HTERT RPE-1 (cell line): Measurements from ENCODE around the gene DCLK2.

ENCODE experiments used
- in situ Hi-C: fragments of 300-500 bp; cut with MboI; formaldehyde crosslinking; loops from 4 replicates; pipeline ENCODE4 v1.14.3; 2020; ENCODE audit warnings: low sequenced_read_pairs

Gene DCLK2

DNA sequence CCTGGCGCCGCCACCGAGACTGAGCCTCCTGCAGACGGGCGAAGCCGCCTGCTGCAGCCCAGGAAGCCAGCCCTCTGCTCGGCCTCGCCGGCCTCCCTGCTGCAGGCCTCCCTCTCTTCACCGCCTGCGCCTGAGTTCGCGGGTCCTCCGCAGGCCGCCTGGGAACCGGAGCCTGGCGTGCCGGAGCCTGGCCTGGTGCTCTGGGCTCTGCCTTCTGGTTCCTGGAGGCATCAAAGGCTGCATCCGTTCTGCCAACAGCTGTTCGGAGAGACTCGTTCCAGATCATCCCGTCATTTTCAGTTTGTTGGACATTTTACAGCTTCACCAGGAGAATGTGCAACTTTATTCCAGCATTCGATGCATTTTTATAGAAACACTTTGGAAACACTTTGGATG is 178.0 kb downstream of the DCLK2 start:
- in situ Hi-C loops = no loop called here

DNA sequence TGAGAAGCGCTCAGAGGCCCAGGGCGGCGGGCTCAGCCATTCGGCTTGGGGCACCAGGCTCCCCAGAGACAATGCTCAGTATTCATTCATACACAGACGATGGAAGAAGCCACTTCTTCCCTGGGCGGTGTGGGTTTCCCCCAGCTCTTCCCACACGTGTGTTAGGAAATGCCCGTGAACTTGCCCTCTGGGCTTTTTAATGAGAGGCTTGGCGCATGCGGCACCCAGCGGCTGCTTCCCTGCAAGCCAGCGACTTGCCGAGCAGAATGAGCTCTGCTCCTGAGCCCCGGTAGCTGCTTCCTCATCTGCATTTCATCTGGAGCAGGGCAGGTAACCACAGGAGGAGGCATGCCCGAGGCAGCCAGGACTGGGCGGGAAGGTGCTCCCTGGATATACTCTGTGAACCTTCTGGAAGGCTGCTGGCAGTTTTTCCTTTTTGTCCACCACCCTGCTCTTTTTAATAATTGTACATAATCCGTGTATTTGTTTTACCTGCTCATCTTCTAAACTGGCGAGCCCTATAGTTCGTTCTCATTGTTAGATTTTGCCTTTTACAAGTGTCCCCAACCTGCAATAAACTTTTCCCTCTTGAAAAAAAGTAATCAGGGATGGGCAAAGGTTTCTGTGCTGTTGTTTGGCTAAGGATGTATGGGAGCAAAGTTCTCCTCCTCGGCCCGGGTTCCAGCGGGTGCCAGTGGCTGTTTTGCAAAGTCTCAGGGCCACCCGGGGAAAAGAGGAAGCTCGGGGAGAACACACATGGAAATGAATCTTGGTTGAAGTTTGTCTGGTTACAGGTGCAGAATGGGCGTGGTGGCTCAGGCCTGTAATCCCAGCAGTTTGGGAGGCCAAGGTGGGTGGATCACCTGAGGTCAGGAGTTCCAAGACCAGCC is 178.8 kb downstream of the DCLK2 start:
- in situ Hi-C loops = no loop called here

DNA sequence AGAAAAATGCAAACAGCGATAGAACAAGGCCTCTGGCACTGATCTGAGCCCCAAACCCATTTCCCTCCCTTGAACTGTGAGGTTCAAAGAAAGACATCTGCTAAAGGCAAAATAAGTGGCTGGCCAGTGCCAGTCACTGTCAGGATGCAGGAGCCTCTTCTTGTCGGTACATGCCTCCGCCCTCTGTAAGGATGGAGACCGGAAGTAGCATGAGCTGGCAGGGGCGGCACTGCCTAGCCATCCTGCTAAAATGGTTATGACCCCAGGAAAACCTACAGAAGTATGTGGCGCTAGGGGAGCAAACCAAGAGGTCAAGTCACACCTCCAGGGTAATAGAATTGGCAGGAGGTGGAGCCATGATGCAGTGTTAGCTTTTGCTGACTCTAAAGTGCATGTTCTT is 180.3 kb downstream of the DCLK2 start:
- in situ Hi-C loops = no loop called here

DNA sequence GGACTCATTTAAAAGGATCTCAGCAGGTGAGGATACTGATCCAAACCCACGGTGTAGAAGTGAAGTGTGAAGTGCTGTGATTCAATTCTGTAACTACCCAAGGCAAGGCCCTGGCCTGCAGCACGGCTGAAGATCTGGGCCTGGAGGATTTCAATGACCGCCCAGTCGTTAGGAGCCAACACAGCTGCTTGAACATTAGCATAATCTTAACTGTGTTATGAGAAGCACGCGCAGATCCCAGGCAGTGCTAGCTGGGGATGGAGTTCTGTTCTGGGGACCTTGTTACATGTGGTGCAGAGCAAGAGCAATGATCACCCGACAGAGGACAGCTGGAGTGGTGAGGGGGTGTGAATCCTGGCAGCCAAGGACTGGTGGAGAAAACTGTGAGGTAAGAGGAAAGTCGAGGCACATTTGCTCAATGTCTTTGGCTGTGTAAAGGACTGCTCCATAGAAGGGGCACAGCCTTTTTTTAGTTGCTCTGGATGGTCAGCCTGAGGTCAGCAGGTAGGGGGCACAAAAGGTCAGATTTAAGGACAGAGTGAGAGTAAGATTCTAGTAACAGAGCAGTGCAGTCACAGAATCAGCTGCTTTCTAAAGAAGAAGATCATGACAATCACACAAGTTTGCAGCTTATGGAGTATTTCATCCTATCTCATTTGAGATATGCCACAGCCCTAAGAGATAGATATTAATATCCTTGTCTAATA is 181.8 kb downstream of the DCLK2 start:
- in situ Hi-C loops = no loop called here

DNA sequence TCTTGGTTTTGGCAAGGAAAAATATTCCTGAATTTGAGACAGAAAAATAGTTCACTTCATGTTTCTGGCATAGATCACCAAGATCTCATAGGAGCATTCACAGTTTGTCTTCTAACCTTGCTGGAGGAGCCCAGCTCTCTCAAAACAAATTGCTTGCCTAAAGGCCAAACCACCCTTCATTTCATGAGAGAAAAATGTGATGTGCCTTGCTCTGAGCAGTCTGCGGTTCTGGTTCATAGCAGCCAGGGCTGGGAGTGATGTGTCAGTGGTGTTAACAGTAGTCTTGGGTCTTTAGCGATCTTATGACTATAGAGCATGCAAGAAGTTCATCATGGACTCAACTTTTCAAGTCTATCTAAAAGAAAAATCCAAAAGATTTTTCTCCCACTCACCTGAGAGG is 183.3 kb downstream of the DCLK2 start:
- in situ Hi-C loops = no loop called here

DNA sequence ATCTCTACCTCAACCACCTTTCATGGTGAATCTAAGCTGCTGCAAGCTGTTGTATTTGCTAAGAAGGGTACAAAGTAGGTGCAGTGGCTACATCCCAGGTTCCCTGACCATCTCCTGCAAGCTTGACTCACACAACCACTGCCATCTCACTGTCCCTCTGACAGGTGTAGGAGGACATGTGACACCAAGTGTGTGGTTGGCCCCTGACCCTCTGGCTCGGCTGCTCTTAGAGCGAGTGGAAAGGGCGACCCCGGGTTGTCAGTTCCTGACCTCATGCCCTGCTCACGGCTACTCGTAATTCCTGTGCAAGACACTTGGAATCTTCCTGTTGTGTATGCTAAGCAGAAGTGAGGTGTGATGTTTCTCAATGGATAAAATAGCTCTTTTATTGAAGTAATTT is 184.4 kb downstream of the DCLK2 start:
- in situ Hi-C loops = no loop called here

DNA sequence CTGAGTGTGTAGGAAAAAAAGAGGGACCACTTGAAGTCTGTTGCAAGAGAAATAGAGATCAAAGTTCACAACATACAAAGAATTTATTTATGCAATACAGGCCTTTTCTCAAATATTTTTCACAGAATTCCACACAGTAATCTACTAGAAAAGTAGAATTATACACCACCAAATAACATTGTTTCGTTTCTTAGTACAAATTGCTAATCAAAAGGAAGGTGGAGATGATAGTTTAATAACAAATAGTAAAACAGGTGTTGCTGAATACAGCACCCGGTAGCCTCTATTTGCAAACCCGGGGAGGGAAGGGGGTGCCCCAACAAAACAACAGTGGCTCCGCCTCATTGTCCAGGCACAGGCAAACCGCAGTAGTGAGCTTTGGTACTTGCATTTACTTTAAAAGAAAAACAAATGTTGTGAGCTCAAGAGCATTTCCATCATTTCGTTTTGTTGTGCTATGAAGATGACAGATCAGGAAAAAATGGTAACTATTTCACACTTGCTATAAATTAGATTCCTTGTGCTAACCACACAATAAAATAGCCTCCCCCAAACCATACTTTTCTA is 186.4 kb downstream of the DCLK2 start:
- in situ Hi-C loops = no loop called here

DNA sequence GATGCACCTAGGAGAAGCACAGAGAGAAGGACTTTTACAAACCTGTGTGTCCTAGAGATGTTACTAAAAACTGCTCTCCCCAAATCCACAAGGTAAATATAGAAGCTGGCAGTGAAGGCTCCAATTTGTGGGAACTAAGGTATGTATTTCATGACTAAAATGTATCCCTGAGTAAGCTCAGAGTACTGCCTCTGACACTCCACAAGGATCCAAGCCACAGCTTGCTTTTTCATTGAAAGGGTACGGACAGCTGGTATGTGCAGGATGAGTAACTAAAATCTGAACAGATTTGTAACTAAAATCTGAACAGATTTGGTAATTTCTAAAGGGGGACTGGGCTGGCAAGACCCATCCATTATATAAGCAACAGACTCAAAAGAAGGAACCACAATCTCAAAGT is 187.6 kb downstream of the DCLK2 start:
- in situ Hi-C loops = no loop called here

DNA sequence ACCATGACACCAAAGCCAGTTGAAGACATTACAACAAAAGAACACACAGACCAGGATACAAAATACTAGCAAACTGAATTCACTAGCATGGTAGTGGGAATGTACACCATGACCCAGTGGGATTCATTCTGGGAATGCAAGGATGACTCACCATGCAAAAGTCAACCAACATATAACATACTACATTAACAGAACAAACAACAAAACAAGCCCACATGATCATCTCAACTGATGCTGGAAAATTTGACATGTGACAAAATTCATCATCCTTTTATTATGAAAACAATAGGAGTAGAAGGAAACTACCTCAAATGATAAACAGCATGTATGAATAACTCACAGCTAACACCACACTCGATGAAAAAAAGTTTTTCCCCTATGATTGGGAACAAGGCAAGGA is 190.2 kb downstream of the DCLK2 start:
- in situ Hi-C loops = no loop called here

DNA sequence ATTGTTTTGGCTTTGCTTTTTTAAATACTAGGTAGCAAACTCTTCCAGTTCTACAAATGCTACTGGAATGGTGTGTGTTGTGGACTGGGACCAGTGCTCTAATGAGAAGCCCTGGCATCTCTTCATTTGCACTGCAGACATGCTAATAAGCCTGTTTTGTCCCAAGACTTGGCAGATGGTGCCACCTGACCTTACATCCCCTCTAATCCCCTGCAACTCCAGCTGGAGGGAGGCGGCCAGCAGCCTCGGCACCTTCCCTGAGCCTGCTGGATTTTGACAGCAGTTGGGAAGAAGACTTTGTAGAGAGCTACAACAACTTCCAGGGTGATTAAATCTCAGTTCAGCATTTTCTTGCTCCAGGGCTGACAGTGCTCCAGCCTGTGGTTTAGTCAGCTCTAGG is 200.0 kb downstream of the DCLK2 start:
- in situ Hi-C loops = no loop called here

DNA sequence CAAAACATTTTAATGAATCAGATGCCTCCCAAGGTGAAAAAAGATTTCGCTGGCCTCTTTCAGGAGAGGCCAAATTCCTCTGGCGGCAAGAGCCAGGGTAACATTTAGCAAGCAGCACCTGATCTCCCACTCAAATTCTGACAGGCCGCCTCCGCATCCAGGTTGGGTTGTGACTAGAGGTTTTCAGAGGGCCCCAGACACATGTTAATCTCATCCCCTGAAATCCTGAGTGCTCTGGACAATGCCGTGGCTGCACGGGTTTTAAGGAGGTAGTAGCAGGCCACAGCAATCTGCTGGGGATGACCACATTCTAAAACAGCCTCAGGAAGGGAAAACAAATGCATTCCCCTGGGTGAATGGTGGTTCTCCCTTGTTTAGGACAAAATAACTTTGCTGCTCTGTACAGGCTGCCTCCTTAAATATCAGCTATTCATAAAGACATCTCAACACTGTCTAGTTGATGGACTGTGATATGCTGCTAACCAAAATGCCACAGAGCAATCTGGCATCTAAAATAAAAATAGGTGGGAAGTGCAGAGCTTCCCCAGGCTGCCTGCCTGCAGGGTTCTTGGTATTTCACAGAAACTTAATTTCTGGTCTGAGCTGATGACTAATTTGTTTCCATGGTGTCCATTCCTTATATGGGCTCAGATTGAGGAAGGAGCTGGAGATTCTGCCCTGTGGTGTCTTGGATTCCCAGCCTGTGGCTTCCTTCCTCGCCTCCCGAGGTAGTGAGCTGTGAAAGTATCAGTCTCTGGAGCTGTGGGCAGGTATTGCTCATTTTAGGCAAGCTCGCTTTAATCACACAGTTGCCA is 202.0 kb downstream of the DCLK2 start:
- in situ Hi-C loops = no loop called here

DNA sequence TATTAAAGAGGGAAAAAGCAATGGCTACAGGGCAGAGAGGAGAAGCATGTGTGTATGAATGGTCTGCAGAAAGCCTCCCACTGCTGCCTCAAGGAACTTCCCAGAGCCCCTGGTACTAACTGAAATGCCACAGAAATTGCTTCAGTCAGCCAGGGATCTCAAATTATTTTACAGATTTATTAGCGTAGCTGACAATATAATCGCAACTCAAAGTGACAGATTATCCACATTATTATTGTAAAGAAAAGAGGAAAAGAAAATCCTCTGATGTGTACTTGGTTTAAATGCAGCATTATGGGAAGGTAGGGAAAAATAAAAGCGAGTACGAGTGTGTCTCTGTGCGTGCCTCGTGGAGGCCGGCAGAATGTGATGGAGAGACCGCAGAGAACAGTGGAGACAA is 202.7 kb downstream of the DCLK2 start:
- in situ Hi-C loops = no loop called here

DNA sequence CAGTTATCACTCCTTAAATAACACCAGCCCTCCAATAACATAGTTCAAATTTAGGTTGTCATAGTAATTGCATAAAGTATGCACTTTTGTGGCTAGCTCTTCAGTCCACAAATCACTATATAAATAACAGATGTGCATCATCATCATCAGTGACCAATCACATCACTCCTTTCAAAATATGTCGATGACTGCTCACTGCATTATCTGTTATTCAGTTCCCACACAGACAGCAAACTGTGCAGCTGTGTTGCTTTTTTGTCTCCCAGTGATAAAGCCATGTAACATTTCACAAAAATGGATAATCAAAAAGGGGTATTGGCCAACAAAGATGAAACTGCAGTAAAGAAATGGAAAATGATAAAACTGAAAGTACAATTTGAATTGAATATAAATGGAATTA is 205.4 kb downstream of the DCLK2 start:
- in situ Hi-C loops = no loop called here

DNA sequence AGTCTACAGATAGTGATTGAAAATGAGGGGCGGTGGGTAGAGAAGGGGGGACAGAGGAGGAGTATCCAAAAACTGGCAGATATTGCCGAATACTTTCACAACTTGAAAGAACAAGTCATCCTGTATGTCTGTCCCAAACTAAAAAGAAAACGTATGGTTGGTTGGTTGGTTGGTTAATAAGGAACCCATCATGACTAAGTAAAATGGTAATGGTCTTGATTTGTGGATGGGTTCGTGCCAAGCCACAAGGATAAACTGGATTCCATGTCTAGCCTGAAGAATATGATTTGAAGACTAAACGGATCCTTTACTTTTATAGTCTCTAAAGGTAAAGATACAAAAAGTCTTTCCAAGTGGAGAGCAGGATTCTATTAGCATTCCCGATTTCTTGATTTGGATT is 208.4 kb downstream of the DCLK2 start:
- in situ Hi-C loops = no loop called here

DNA sequence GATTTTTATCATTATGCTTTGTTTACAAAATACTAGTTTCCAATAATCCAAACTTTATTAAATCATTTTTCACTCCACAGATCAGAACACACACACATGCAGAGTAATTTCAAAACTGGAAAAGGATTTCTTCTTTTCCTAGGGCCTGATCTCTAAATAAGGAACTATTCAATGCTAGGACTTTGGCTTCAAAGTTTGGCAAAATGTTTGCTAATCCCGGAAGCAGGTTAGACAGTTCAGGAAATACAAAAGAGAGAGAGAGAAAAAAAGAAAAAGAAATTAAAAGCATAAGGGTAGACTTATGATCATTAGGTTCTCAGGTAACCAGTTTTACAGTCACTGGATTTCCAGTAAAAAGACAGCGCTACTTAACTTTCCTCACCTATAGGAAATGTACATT is 211.0 kb downstream of the DCLK2 start:
- in situ Hi-C loops = no loop called here

DNA sequence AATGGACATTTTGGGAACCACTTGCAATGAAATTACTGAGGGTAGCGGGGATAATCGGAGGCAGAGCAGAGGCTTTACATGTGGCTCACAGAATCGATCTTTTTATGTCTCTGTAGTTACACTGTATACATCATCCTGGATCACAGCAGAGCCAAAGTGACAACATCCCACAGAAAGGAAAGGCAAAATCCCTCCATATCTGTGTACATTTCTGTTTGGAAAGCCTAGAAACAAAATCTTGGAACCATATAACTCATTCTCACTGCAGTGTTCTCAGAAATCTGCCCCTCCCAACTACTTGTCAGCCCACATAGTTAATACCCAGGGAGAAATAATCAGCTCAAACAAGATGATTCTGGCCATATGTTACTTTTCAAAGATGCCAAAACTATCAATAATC is 211.6 kb downstream of the DCLK2 start:
- in situ Hi-C loops = no loop called here

DNA sequence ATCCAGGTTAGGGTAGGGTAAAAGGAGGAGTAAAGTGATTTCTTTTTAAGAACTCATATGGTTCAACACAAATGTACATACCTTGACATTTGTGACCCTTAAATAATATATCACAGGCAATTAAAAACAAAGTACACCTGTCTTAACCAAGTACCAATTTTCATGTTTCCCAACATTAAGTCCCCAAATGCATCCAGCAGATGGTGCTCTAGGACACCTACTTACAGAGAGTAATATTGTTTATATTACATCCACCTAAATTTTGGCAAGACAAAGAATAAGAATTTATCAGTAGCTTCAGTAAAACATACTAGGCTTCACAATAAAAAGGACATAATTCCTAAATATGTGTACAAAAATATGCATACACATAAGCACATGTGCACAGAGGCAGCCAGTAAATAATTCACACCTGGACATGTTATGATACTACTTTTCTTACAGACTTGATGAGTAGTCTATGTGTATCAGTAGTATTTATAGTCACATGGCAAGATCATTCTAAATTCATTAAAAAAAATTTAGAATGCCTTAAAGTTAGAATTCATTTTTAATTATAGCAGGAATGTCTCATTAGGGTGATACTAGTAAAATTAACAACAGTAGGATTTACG is 219.7 kb downstream of the DCLK2 start:
- in situ Hi-C loops = no loop called here

DNA sequence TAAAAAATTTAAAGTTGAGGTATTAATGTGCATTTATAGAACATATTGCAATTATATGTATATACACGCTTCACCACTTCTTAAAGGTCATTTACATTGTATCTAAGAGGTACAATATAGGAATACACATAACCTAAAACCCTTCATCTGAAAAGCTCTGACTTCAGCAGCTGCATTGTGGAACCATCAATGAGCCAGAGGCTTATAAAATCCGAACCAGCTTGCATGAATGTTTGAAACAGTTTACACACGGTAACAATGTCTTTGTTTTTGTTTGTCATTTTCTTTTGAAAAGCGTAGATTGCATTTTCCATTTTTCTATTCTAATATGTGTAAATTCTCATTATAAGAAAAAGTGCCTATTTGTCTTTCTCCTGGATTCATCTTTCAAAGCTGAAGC is 221.6 kb downstream of the DCLK2 start:
- in situ Hi-C loops = no loop called here

DNA sequence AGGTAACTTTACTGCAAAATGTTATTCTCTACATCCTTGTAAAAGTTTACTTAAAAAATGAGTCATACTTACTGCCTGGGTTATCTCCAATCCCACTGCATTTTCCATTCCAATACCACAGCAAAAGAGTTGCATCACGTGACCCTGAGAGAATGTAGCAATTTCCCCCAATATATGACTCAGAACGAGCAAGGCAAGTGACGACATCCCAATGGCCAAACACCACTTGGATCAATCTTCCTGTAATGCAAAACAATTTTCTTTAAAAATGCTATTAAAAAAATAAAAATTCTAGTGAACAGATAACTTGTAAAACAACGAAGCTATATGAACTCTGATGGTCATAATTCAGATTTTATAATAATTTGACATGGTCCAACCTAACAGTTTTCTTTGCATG is 224.3 kb downstream of the DCLK2 start:
- in situ Hi-C loops = no loop called here

DNA sequence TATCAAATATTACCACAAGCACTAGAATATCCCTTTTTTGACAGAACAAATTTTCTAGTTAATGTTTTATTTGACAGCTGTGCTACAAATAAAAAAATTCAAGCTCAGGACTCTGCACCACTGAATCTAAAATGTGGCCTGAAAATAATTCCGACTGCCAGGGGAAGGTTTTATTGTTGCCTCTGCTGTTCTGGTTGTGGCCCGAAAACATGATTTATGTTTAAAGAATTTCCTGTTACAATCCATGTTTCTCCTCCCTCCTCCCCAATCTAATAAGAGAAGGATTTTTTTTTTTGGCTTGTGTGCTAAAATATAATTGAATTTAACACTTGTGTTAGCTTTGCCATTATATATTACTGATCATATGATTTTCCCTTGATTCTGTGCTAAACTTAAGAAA is 227.8 kb downstream of the DCLK2 start:
- in situ Hi-C loops = no loop called here

DNA sequence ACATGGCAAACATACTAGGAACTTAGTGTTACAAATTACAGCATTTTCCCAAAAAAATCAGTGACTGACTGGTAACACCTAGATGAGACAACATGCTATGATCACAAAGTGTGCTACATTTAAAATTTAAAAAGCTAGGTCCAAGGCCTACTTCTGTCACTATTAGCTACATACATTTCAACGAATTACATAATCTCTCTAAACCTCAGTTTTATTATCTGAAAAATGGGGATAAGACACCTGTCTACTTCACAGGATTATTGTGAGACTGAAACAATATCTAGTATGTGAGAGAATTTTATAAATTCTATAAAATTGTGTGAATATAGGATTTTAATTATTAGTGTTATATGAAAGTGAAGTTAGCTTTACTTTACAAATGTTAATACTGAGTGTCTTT is 228.5 kb downstream of the DCLK2 start:
- in situ Hi-C loops = no loop called here
